GM21367 (cell line): ENCODE results near the gene RIPK4.

Experiments used
- ATAC-seq: cut with Tn5 transposase; IDR thresholded peaks from one replicate; pipeline ENCODE4 v1.9.1; 2021; ENCODE audit not compliant: unreplicated experiment

RIPK4 gene

DNA sequence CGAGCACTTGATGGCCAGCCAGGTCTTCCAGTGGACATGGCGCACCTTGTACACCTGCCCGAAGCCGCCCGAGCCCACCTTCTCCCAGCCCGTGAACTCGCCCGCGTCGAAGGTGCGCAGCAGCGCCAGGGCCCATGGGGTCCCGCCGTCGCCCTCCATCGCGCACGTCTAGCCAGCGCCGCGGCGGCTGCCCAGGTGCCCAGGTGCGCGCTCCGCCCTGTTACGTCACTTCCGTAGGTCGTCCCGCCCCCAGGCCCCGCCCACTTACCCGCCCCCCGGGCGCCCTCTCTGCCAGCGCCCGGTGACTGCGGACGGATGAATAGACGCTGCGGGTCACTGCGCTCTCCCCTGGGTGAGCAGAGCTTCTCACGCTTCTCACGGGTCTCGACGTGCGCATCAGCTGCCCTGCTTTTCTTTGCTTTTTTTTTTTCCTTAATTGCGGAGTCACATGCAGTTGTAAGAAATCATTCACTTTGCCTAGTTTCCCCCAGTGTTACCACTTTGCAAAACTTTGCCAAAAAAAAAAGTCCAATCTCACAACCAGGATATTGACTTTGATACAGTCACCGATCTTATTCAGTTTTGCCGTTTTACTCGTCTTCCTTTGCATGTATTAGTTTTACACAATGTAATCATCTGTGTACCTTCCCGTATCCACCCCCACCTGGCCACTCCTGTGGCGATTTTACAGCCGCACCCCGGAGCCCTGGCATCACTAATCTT lies at the start of gene RIPK4:
TSS of gene RIPK4 (minus strand) at position 170 of the 723 bp plus-strand sequence. CDS start at position 159, 11 bp downstream.
- ATAC-seq = no peak

- ATAC-seq = no peak
Observed at GRCh38 chr21:41815652-41816582, 49.1 kb upstream of the RIPK4 start.

GRCh38 chr21:41813226-41813625 lies 46.4 kb upstream of the RIPK4 start:
- no peak for ATAC-seq

GRCh38 chr21:41812679-41813078 lies 45.8 kb upstream of the RIPK4 start:
- no peak for ATAC-seq

DNA sequence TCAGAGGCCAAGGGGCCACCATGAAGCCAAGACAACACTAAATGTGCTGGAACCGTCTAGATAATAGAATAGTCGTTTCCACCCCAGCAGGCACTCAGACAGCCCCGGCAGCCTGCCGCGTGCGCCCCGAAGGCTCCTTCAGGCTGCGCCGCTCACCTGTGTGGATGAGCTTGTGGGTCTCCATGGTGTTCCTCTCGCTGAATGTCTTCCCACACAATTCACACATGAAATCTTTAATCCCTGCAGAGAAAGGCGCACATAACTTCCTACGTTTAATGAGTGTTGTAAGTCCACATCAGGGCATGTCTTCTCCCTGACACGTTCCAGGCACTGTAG lies 43.7 kb upstream of the RIPK4 start:
- ATAC-seq = no peak

DNA sequence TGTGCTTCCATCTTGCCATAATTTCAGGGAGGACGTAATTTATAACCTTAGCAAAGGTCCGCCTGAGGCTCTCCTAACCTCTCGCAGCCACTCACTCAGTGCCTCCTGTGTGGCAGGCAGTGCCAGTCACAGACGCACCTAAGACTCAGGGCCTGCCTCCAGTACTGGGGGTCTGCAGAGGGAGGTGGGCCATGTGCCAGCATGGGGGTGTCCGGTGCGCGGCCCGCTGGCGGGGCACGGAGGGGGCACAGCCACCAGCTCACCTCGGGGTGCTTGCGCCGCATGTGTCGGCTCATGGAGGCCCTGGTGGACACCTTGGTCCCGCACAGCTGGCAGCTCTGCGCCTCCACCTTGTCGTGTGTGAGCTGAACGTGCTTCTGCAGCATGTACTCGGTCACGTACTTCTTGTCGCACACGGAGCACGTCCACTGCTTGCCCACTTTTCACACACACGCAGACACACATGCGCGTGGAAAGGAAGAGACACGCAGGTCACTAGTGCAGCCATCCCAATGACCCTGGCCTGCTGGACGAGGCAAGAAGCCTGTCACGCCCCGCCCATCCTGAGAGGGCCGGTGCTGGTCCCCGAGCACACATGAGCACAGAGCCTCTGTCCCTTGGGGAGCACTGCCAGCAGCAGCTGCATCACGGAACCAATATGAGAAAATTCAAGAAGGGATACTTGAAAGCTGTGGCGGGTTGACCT lies 43.2 kb upstream of the RIPK4 start:
- no peak for ATAC-seq

DNA sequence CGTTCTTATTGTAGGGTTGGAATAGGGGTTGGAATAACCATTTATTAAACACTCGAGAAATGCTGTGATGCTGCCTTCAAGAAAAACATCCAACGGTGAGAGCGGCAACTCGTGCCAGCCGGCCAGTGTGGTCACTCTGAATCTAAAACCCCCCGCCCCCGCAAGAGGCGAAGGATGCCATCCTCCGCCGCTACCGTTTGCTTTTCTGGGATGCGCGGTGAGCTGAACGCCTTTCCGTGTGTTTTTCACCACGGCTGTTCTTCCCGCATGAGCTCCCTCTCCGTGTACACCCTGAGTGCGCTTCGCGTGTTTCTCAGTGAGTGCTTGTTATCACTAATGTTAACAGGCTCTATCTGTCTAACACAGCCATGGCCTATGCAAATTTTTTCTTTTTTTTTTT lies 42.0 kb upstream of the RIPK4 start:
- no peak for ATAC-seq

GRCh38 chr21:41808094-41808493 lies 41.2 kb upstream of the RIPK4 start:
- no peak for ATAC-seq

- no peak for ATAC-seq
Observed at GRCh38 chr21:41806773-41807172, 39.9 kb upstream of the RIPK4 start.

- ATAC-seq = no peak
Observed at GRCh38 chr21:41805643-41806042, 38.8 kb upstream of the RIPK4 start.

- no peak for ATAC-seq
Observed at GRCh38 chr21:41805038-41805437, 38.2 kb upstream of the RIPK4 start.

GRCh38 chr21:41804381-41804780 lies 37.5 kb upstream of the RIPK4 start:
- no peak for ATAC-seq

DNA sequence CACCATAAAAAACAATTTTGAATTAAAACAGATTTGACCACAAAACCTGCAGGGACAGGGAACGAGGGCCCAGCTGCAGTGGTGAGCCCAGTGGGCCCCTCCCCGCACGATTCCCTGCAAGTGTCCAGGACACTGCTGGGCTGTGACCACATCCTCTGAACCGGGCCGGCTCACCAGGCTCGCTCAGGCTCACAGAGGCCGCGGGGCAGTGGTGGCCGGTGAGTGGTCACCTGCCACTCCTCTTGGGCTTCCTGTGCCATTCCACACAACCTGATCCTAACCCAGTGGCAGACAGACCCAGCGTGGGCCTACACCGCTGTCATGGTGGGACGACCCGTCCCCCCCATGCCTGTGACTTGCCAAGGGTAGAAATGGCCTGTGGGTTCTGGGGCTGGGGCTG lies 36.5 kb upstream of the RIPK4 start:
- no peak for ATAC-seq

DNA sequence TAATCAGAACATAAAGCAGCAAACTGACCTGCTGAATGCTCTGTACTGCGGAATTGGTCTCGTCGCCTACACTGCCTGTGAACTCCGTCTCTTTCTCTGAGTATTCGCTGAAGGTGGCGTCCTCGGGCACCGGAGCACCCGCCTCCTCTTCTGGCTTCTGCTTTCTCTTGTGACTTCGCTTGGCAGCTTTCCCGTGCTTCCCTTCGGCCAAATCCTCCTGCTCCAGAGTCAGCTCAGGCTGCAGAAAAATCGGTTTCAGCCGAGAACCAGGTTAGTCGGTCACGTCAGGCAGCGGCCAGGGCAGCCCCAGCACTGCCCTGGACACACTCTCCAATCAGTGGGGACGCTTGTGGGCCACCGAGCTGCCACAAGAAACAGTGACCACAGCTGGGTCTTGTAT lies 35.8 kb upstream of the RIPK4 start:
- ATAC-seq = no peak

- ATAC-seq = no peak
Observed at GRCh38 chr21:41802198-41802584, 35.3 kb upstream of the RIPK4 start.

- ATAC-seq = no peak
Observed at GRCh38 chr21:41801321-41802197, 34.7 kb upstream of the RIPK4 start.

GRCh38 chr21:41800425-41801320 lies 33.8 kb upstream of the RIPK4 start:
- no peak for ATAC-seq

GRCh38 chr21:41799763-41800162 lies 32.9 kb upstream of the RIPK4 start:
- ATAC-seq = no peak

DNA sequence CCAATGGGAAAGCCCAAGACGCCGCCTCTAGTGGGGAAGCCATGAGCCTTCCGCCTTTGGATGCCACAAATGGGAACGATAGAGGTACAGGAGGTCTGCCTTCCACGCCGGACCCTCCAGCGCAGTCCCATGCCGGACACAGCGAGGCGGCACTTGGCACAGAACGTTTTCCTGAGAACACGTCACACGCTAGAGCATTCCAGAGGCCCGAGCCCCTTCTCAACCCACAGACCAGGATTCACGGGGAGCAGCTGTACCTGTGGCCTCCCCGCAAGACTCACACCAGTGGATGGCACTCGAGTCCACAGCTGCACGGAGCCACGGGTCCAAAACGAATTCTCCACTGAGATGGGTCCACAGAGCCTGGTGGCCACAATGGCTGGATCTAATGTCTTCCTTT lies 31.5 kb upstream of the RIPK4 start:
- no peak for ATAC-seq
